Suppressor macrophage treated with lipopolysaccharide for 4 hours (primary cell): ENCODE measurements around the gene GNAO1.

ENCODE experiments used
- DNase-seq: peaks from one replicate; pipeline ENCODE4 v3.0.0-alpha.2; 2020

Gene GNAO1

DNA sequence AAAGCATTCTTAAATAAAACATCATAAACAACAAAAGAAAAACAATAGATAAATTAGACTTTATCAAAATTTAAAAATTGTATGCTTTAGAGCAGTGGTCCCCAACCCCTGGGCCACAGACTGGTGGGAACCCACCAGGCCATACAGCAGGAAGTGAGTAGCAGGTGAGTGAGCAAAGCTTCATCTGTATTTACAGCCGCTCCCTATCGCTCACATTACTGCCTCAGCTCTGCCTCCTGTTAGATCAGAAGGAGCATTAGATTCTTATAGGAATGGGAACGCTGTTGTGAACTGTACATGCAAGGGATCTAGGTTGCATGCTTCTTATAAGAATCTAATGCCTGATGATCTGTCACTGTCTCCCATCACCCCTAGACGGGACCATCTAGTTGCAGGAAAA lies 51.5 kb downstream of the GNAO1 start:
- DNase-seq = no peak

DNA sequence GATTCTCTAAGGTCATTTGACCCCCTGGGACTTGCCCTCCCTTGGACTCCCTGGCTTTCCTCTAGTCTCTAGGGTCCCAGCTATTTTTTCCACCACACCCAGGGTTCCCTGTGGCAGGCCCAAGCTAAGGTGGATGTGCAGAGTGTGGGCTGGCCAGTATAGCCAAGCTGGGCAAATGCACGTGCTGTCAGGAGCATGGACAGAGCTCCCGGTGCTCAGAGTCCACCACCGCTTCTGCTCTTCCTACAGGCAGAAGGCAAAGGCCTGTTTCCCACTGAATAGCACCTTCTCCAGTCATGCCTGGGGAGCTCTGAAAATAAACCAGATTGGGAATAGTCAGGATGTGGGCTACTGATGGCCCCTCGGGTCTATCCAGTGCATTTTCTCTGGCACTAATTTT lies 53.3 kb downstream of the GNAO1 start:
- DNase-seq = no peak

DNA sequence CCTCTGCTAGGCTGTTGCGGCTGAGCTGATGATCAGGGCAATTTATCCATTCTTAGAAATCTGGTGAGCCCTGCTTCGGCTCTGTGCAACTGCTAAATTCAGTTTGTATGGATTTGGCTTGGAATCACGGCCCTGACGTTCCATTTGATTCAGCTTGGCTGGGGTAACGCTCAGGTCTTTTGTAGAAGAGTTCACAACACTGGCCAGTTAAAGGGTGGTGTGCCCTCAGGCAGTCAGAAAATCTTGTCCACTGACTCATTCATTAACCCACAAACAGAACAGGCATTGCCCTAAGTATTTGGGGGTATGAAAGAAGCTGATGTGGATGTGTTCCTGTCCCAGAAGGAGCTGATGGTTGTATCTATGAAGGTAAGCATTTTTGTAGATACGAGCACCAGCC lies 53.9 kb downstream of the GNAO1 start:
- DNase-seq = no peak

DNA sequence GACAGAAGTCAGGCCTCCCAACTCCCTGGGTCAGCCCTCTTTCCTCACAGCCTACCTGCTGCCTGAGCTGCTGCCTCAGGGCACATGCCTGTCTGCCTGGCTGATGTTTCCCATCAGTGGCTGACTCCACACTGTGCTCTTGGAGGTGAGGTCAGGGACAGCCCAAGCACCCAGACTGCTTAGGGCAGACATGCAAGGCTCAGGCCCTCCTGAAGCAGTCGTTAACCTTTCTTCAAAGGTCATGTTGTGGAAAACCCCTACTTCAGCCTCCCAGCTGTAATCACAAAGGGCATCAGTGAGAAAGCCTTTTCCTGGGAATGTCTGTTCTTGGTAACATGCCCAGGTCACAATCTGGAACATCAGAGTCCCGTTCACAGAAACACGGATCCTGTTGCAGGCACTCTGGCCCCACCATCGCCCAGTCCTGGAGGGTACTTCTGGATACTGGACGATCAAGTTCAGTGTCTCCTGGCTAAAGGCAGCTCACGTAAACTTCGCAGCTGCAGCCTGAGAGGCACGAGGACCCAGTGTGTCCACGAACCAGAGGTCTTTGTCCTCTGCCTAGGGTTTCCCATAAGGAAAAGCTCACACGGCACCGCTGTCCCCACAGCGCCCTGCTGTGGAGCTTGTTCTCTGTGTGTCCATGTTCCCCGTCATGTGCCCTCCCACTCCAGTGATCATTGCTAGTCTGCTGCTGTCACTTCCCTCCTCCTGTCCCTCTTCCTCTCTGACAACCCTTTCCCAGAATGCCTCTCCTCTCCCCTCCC lies 54.9 kb downstream of the GNAO1 start:
- DNase-seq = peak; percentile 17

DNA sequence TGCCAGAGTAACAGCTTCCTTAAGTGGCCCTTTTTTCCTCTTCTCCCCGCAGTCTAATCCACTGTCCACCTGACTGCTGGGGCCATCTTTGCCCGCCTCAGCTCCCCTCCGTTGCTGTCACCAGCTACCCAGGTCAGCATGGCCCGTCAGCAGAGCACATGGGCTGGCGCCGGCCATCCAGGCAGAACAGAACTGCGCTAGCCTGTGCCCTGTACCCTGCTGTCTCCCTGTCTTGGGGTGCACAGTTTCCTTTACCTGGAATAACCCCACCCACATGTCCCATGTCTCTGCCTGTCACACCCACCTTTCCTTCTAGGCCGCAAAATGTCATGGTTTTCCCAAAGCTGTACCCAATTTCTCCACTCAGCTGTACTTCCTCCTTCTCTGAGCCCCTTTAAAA lies 55.7 kb downstream of the GNAO1 start:
- no peak for DNase-seq

DNA sequence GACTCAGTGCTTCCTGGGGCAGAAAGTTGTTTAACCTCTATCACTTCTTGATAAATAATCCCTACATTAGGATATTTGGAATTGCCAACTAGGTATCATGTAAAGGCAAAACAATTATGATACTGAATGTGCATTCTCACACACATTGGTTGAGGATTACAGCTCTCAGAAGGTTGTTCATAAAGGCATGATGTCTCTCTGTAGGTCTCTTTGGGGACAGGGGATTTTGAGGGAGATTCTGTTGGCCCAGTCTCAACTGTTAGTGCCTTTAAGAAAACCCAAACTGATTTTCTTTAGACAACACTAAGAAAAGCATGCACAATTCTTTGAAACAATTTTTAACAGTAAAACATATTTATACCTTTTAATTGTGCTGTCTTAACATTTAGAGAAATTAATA lies 56.5 kb downstream of the GNAO1 start:
- no peak for DNase-seq

DNA sequence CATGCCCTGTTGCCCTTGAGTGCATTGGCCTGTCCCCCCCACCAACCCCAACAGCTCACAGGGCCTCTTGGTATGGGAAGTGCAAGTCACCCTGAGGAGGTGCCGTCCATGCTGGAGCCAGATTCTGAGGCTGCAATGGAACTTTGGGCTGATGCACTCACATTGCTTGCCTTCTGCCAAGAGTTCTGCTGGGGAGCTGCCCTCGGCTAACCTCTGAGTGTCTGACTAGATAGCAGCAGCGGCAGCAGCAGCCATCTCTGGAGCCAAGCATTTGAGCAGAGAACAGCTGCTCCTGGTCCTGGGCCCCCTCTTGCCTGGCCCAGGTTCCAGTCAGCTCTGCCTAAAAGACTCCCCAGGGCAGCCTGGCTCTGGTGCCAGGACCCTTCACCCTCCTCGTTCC lies 61.5 kb downstream of the GNAO1 start:
- DNase-seq = no peak

DNA sequence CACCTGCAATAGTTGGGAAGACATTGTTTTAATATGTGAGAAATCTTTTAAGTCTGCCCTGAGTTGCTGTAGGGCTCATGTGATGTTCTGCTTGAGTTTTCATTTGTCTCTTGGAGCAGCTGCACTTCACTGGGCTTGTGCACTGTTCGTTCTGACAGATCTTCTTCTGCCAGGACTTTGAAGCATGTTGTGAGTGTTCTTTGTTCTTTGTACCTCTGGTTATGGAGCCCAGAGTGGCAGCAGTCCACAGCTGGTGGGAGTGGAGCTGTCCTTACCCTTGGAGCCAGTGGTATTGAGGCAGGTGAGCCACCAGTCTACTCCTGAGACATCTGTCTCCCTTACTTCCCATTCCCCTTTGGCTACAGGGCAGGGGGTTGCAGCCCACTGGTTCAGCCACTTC lies 64.6 kb downstream of the GNAO1 start:
- DNase-seq = no peak

DNA sequence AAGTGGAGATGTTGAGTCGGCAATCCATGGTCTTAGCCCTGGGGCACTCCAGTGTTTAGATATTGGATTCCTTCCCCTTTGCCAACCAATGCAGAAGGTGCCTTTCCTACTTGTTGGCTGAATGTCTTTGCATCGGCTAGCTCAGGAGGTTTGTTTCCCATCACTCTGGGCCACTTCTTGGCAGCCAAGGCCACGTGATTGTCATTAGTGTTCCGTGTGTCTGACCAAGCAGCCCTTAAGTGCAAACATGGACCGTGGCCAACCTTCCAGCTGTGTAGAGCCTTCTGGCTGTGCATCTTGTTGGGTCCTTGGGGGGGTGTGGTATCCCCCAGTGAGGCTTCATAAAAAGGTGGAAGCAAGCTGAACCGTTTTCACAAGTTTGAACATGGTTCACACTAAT lies 66.0 kb downstream of the GNAO1 start:
- no peak for DNase-seq

DNA sequence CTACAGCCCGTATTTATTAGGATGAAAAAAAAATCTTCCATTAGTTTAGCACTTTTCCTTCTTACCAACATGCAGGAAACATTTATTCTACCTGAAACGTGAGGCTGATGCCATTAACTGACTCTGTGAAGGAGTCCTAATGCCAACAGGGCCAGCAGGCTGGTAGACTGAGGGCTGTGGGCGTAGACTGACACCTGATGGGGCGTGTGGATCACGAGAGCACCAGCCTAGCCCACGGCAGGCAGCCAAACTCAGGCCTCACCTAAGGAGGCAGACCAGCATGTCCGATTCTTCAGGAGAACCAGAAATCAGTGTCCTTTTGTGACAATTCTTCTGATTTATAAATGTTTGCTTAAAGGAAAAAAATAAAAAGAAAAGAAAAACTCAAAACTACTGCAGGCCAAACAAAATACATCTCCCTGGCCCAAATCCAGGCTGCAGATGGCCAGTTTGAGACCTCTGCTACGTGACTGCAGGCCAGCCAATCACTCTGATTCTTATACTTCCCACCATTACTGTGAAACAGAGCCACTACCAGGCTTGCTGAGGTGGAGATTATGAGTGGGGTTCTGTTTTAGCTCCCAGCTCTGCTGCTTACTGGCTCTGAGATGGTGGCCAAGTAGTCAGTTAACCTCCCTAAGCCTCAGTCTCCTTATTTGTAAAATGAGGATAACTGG lies 66.5 kb downstream of the GNAO1 start:
- DNase-seq = no peak

DNA sequence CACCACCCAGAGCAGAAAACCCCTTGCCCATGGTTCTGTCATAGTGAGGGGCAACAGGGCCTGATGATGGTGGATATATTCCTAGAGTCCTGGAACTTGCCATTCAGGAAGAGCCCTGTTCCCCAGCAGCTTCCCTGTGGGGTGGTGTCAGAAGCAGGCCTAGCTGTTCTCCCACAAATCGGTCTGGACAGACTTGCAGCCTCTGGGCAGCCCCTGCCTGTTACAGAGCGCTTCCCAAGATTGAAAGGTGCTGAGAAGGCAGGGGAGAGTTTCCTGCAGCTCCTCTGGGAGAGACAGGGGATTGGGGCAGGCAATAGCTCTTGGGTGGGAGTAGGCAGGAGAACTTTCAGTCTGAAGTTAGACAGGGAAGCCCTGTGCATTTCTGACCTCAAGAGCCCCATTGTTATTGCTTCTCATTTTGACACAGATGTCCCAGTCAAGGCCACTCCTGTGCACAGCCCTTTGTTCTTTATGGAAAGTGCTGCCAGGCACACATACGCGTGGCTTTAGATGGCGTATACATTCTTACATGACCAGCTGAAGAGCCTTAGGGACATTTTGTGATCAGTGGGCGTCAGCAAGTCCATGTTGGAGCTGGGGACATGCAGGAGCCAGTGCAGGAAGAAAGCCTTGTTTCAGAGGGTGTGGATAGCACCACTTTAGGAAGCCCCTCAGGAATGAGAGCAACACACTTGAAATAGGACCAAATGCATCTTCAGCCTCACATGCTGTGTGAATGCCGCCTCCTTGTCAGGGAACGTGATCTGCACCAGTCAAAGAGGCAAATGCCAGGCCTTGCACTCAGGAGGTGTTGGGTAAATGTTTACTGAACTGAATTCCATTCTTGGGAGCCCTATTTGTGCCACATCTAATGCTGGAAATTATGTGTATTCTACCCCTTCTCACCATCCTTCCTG lies 67.5 kb downstream of the GNAO1 start:
- no peak for DNase-seq

DNA sequence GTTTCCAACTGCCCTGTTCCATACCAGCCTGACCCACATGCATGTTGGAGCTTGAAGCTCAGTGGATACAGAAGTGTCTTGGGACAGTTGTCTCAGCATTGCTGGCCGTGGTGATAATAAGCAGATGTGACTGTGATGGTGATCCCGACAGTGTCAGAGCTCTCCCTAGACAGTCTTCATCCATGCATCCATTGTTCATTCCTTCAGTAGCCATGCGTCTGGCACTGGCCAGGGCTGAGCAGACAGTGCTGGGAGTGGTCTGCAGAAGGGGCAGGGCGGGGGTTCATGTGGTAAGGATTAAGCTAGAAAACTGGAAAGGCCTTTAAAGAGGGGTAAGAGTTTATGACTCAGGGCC lies 68.1 kb downstream of the GNAO1 start:
- DNase-seq = no peak

DNA sequence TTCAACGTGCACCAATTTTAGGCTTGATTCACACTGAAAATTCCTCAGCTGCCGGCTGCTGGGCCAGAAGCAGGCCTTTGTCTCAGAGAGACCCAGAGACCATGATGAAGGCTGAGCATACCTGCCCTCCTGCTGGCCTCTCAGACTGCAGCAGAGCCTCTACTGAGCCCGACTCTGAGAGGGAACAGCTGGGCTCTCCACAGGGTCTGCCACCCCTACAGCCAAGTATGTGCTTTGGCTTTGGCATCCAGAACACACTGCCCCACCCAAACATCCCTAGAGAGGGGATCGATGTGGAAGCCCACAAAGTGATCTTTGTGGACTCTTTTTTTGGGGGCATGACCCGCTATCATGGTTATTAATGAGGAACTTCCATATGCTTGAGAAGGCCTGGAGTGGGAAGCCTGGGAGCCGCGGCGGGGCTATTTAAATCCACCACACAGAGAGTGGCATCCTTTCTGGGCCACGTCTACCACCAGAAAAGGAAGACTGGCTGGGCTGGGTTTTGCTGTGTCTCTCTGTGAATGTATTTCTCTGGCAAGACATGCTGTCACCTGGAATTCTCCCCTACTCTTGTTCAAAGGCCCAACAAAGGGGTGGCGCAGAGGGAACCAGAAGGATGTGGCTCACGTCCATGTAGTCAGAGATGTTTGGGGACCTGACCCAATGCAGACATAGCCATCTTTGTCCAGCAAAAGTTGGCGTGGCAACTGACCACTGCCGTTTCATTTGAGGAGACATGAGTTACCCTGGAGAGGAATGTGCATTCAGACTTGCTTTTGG lies 69.3 kb downstream of the GNAO1 start:
- no peak for DNase-seq

DNA sequence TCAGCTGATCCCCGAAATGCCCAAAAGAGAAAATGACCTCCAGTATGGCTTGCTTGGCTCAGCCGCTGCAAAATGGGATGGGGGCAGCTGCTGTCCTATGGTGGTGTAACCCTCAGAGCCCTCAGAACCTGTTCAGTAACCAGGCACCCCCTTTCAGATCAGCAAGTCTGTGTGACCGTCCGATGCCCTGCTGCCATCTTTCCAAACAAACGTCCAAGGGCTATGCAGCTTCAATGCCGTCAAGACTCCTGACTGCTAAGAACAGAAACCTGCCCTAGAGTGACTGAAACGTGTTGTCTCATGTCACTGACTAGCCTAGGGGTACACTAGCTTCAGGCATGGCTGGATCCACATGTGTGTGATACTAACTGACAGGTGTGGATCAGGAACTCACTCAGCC lies 70.4 kb downstream of the GNAO1 start:
- no peak for DNase-seq

DNA sequence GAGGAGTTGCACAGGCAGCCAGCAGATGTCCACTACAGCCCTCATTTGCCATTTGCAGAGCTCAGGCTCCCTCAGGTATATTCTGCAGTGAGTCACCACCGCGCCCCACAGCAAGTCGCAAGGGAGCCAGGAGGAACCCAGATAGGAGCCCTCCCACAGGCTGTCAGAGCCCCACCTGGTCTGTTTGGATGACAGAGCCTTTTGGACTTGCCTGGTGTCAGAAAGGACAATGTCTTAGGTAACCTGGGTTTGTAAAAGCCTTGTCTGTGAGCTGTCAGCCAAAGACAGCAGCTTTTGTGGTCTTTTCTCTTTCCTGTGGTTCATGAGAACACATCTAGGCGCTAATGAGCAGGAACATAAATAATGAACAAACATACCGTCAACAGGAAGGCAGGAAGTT lies 70.9 kb downstream of the GNAO1 start:
- no peak for DNase-seq

DNA sequence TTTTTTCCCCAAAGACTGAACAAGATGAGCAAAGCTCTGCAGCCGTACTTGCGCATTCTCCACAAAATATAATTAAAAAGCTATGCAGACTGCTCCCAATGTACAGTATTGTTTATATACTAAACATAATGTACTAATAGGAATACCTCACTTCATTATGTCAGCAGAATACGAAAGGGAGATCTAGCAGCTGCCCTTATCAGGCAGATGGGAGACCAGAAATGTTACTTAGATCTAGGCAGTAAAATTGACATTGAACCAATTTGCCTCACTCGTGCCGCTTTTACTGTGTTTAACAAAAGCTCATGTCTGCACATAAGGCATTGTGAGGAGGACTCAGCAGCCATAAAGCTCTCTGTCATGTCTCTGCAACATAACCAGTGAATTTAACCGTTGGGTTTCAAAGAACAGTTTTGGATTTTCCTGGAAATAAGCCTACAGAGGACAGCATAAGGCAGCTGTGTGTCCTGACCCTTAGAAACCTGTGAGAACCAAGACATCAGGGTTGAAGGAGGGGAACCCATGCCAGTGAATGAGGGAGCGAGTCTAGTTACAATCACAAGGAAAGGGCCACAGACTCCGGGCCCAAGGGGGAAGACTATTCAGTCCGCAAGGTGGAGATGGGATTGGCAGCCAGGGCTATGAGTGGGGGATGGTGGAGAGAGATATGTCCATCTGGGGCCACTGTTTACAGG lies 71.4 kb downstream of the GNAO1 start:
- no peak for DNase-seq

DNA sequence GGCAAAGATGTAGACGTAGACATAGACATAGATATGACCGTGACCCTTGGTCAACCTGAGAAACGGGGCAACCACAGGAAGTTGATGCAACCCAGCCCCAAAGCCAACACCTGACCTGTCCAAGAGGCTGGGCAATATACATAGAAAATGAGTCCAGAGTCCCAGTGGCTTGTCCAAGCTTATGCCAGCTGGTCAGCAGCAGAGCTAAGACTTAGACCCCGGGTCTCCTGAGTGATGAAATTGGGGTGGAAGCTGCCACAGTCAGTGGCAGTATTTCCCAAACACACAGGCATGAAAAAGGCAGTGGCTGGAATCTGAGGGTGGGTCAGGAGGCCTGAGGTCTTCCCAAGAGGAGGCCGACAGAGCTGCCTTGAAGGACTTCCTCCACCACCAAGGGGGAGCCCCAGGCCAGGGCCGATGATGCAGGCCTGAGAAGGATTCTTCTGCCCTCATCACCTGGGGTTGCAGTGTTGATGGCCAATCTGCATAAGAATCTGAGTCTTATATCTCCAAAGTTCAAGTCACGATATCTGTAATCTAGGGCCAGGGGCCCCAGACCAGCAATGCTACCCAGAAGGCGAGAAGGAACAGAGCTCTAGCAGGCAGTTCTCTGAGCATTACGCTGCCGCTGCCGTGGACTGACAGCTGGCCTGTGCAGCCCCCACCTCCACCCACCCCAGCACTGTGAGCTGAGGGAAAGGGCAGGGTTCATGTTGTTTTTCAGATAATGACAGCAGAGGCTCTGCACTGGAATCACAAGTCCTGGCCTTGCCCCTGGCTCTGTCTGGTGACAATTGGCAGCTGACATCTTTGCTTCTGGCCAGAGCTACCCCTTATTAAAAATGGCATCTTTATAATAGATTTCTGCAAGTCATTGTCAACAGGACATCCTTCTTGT lies 72.7 kb downstream of the GNAO1 start:
- no peak for DNase-seq

DNA sequence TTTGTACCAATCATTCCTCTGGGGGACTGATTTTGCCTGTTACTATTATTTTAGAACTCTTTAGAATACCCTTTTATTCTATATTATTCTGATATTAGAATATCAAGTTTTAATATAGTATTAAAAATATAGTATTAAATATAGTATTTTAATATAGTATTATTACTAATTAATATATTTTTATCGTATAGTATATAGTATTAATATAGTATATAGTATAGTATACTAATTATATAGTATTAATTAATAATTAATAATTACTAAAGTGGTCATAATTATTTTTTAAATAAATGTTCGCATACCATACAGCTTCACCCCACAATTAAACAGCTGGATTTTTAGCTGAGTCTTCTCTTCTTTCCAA lies 73.3 kb downstream of the GNAO1 start:
- DNase-seq = no peak

DNA sequence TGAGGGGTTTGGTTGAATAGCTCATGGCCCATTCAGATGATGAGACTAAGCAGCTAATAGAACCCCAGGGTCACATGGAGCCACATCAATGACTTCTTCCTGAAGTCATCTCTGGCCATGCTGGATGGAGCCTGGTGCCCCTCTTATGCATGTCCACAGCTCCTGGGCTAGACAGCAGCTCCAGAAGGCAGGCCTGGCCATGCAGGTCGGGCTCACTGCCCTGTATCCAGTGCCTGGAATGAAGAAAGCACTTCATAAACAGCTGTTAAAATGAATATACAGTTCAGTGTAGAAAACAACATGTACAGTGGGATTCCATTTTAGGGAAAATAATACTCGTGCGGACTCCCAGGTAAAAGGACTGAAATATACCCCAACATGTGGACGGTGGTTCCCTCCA lies 73.9 kb downstream of the GNAO1 start:
- no peak for DNase-seq

DNA sequence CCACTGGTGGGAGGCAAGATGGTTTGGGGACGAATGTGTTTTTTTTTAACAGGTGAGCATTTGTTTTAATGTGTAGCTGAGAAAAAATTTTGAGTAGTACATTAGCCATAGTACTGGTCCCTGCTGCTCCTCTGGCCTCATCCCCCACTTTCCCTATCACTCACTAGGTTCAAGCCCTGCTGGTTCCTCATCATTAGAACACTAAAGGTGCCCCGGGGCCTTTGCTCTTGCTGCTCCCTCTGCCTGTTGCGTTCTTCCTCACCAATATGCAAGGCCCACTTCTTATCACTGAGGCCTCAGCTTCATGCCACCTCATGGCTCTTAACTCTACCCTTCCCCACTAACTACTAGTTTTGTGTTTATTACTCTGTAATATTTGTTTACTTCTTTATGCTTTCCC lies 74.5 kb downstream of the GNAO1 start:
- DNase-seq = no peak
